Panc1 (cell line): ENCODE data around the gene JADE3. TPM values are rescaled to one million over a fixed set of nuclear protein-coding genes. Genes with fewer than 3 reads are reported as not detected.

Experiments used
- ATAC-seq: fragments of 200-7000 bp; cut with Tn5 transposase; 2 replicates; pipeline ENCODE4 v1.9.1; 2020; ENCODE audit warnings: mild to moderate bottlenecking, moderate library complexity
- BruUV-seq: library from RNA; stranded (reverse); fragments of 400-500 nt; replicated peaks from 2 replicates; lab custom pipeline; 2021; lab: Mats Ljungman, UMichigan
- CTCF ChIA-PET: fragments of 300-600 bp; sonication (Branson Sonifier 250); formaldehyde crosslinking; loops from one replicate; lab custom pipeline; 2022; ENCODE audit warnings: antibody characterized with exemption; lab: Charles Lee
- POLR2A ChIA-PET: fragments of 300-600 bp; sonication (Branson Sonifier 250); formaldehyde crosslinking; loops from one replicate; lab custom pipeline; 2022; ENCODE audit warnings: antibody characterized with exemption; lab: Charles Lee
- DNase-seq: peaks from one replicate; pipeline ENCODE4 v3.0.0-alpha.2; 2010; ENCODE audit warnings: low read depth, low spot score
- H3K27ac ChIP-seq: 2 replicates; pipeline ENCODE4 v1.5.1; 2011; ENCODE audit warnings: mild to moderate bottlenecking, low read length, inconsistent platforms
- H3K27me3 ChIP-seq: fragments of 200-500 bp; sonication (Bioruptor generic); 2 replicates; pipeline ENCODE4 v1.6.0; 2014; ENCODE audit warnings: low read length, inconsistent platforms; ENCODE audit not compliant: control insufficient read depth, insufficient read depth
- H3K36me3 ChIP-seq: fragments of 200-500 bp; sonication (Bioruptor generic); 2 replicates; pipeline ENCODE4 v1.5.1; 2014; ENCODE audit warnings: inconsistent platforms, mild to moderate bottlenecking, low read length, moderate library complexity; ENCODE audit not compliant: control insufficient read depth, insufficient read depth
- H3K4me1 ChIP-seq: 2 replicates; pipeline ENCODE4 v1.5.1; 2011; ENCODE audit warnings: inconsistent platforms, mild to moderate bottlenecking, low read length, moderate library complexity; ENCODE audit not compliant: control insufficient read depth, insufficient read depth
- H3K4me3 ChIP-seq, 2 experiments: 2 replicates each; pipeline ENCODE4 v1.5.1; 2011 to 2012; ENCODE audit warnings: low read depth in 2 of 2, low read length in 2 of 2, mild to moderate bottlenecking in 2 of 2, inconsistent platforms in 1 of 2, moderate library complexity in 1 of 2
- H3K9me3 ChIP-seq: fragments of 200-500 bp; sonication (Bioruptor generic); 2 replicates; pipeline ENCODE4 v1.5.1; 2014; ENCODE audit warnings: low read depth, mild to moderate bottlenecking, inconsistent platforms, low read length, moderate library complexity; ENCODE audit not compliant: control insufficient read depth, insufficient read depth
- CTCF ChIP-seq: fragments of 450-650 bp; IDR thresholded peaks from 2 replicates; pipeline ENCODE4 v1.5.1; 2017; ENCODE audit warnings: mild to moderate bottlenecking
- POLR2AphosphoS5 ChIP-seq: IDR thresholded peaks from 2 replicates; pipeline ENCODE4 v1.6.1; 2012; ENCODE audit warnings: mild to moderate bottlenecking, low read depth, low read length, moderate library complexity
- REST ChIP-seq, 2 experiments: IDR thresholded peaks; 2 replicates each; pipeline ENCODE4 v1.6.1; 2011 to 2012; ENCODE audit warnings: low read depth in 2 of 2, control low read depth in 1 of 2, low read length in 1 of 2, mild to moderate bottlenecking in 1 of 2, moderate library complexity in 1 of 2; ENCODE audit not compliant: insufficient read depth in 1 of 2
- SIN3A ChIP-seq: IDR thresholded peaks from 2 replicates; pipeline ENCODE4 v1.6.1; 2012; ENCODE audit warnings: low read depth, mild to moderate bottlenecking, low read length, moderate library complexity, borderline replicate concordance; ENCODE audit not compliant: insufficient read depth
- TCF7L2 ChIP-seq: IDR thresholded peaks from 2 replicates; pipeline ENCODE4 v1.6.1; 2011; ENCODE audit warnings: mild to moderate bottlenecking, low read depth, low read length, inconsistent platforms
- in situ Hi-C: cut with HindIII; loops from 2 replicates; pipeline ENCODE4 v1.10.0; 2016; ENCODE audit warnings: low sequenced_read_pairs, low pct_unique_long_range_greater_than_20kb
- intact Hi-C: fragments of 100-400 bp; cut with micrococcal nuclease; formaldehyde crosslinking; loops from one replicate; pipeline ENCODE4 v1.10.0; 2022; ENCODE audit not compliant: unreplicated experiment
- total RNA-seq: library from RNA; stranded (reverse); gene quantifications from one replicate; pipeline ENCODE4 v1.2.1, GENCODE V29; 2021; ENCODE audit not compliant: unreplicated experiment

Gene JADE3
- total RNA-seq, 1 experiment from 2014 or later = 22.2 TPM

- Histone ChIP-seq H3K36me3 (no peaks in the 10 kb centered on the region; the same call in 1 of the 2 replicates), H3K27ac (no peak overlapping the region), H3K27me3 (no peaks in the 10 kb centered on the region), H3K4me1 (no peaks in the 10 kb centered on the region), H3K4me3 (no peak overlapping the region), H3K9me3 (no peaks in the 10 kb centered on the region)
- DNase-seq (no peak), ATAC-seq (no peak)
- intact Hi-C loops = no loop called here
- in situ Hi-C loops = no loop called here
- no TSS peak for BruUV-seq
- ChIA-PET CTCF (no interaction called here), POLR2A (no interaction called here)
- TF ChIP-seq SIN3A (no peak), TCF7L2 (no peak), CTCF (no peak), REST (IDR thresholded peaks at IDR 0.05; ENCODE audit: insufficient read depth in 1 of 2, low read depth in 2 of 2, low read length in 1 of 2) (no peak), POLR2AphosphoS5 (no peak)
Measured at GRCh38 chrX:47026198-47026597, 114.0 kb downstream of the JADE3 start.

GRCh38 chrX:47030339-47030738 lies 118.1 kb downstream of the JADE3 start:
- DNase-seq (peak; percentile 33), ATAC-seq (peak; percentile 80)
- H3K27ac ChIP-seq = no peak overlapping the region
- no peaks in the 10 kb centered on the region for H3K9me3 ChIP-seq
- POLR2A ChIA-PET = no interaction called here
- TF ChIP-seq SIN3A = no peak
- no peak for TF ChIP-seq REST (IDR thresholded peaks at IDR 0.05; ENCODE audit: insufficient read depth in 1 of 2, low read depth in 2 of 2, low read length in 1 of 2)
- TF ChIP-seq CTCF = peak; percentile 67; the same call in 1 of the 2 replicates
- CTCF ChIA-PET = interaction anchor here (0.6 to 1.4 kb wide), 2 partner anchors 49 to 126 kb away, joined by 6 to 10 read pairs; no protein-coding TSS in a partner anchor
- intact Hi-C loops (loop anchor here (2.0 kb wide), 1 partner anchor 126 kb away; no protein-coding TSS in a partner anchor), in situ Hi-C loops (no loop called here)
- no peak overlapping the region for H3K4me3 ChIP-seq
- H3K4me1 ChIP-seq = no peaks in the 10 kb centered on the region
- no peaks in the 10 kb centered on the region for H3K27me3 ChIP-seq
- no TSS peak for BruUV-seq
- no peaks in the 10 kb centered on the region; the same call in 1 of the 2 replicates for H3K36me3 ChIP-seq
